Testis (tissue), 3 donors: ENCODE results near the gene GNAI3. TPM values are rescaled to one million over a fixed set of nuclear protein-coding genes. Genes with fewer than 3 reads are reported as not detected.
A peak's percentile ranks its signal among the peaks of the same experiment; 100 is the strongest.

ENCODE experiments used
- DNase-seq: peaks from one replicate; pipeline ENCODE4 v3.0.0-alpha.2; 2019
- H3K27ac ChIP-seq, 2 donors: fragments of 200-600 bp; sonication (generic); one replicate each; pipeline ENCODE4 v1.5.1; 2019
- H3K27me3 ChIP-seq: fragments of 200-600 bp; sonication (generic); one replicate; pipeline ENCODE4 v1.5.1; 2019
- H3K36me3 ChIP-seq: fragments of 200-600 bp; sonication (generic); one replicate; pipeline ENCODE4 v1.5.1; 2017; ENCODE audit warnings: low read depth; ENCODE audit errors: missing control alignments
- H3K4me1 ChIP-seq: fragments of 200-600 bp; sonication (generic); one replicate; pipeline ENCODE4 v1.5.1; 2019
- H3K4me3 ChIP-seq, 2 donors: fragments of 200-600 bp; sonication (generic); one replicate each; pipeline ENCODE4 v1.5.1; 2017 to 2019
- H3K9me3 ChIP-seq: fragments of 200-600 bp; sonication (generic); one replicate; pipeline ENCODE4 v1.5.1; 2017
- CTCF ChIP-seq, 3 experiments: fragments of 450-650 bp in 2 of 3; fragments of 200-600 bp in 1 of 3; sonication (generic) in 1 of 3; IDR thresholded peaks; one replicate each; pipeline ENCODE4 v1.5.1; 2016 to 2019; ENCODE audit warnings: antibody characterized with exemption in 3 of 3, mild to moderate bottlenecking in 2 of 3, moderate library complexity in 1 of 3
- POLR2A ChIP-seq: fragments of 450-650 bp; IDR thresholded peaks from one replicate; pipeline ENCODE4 v1.6.1; 2017; ENCODE audit warnings: antibody characterized with exemption, mild to moderate bottlenecking, moderate library complexity
- WGBS, 2 donors: methylation state at CpG; one replicate each; pipeline ENCODE4 v1.1.5; 2018; 5-methylcytosine and 5-hydroxymethylcytosine counted together
- intact Hi-C: fragments of 100-400 bp; cut with DNase I; formaldehyde crosslinking; loops from one replicate; pipeline ENCODE4 v1.15.1; 2023; ENCODE audit warnings: low total_unique reads
- polyA plus RNA-seq: library from polyadenylated mRNA; stranded (reverse); fragments of 350-450 nt; fragmentation: Illumina TruSeq; extraction: RNeasy Lipid Tissue Mini Kit (QIAGEN cat#74804); gene quantifications from one replicate; pipeline ENCODE4 v1.2.3, GENCODE V29; 2014; ENCODE audit warnings: low read depth, low replicate concordance; ENCODE audit not compliant: insufficient read depth
- total RNA-seq, 2 donors: library from RNA; depleted of rRNA; stranded (reverse); fragments of >200 nt; gene quantifications; one replicate each; pipeline ENCODE4 v1.2.3, GENCODE V29; 2016

Gene GNAI3
- total and polyA plus RNA-seq, 3 donors from 2014 or later, result 5.7 to 5.9 (median 5.8) TPM

- H3K27ac ChIP-seq, result peak overlapping the region; percentile 46 to 63
- no peaks in the 10 kb centered on the region for H3K36me3 ChIP-seq
- H3K27me3 ChIP-seq, result no peaks in the 10 kb centered on the region
- H3K4me3 ChIP-seq, result peak overlapping the region in 1 of 2 donors; percentile 24
- DNase-seq, result peak; percentile 64
- H3K4me1 ChIP-seq, result peaks cover 10% of the 10 kb centered on the region
- TF ChIP-seq CTCF (IDR thresholded peaks at IDR 0.05) (peak; percentile 49 to 72 (median 50)), POLR2A (no peak)
- H3K9me3 ChIP-seq, result no peaks in the 10 kb centered on the region
- WGBS, 2 donors, result 24 to 35% methylated on average over 4 of the region's 4 CpGs
- intact Hi-C loops, result no loop called here
These were observed 101.1 kb downstream of the GNAI3 start for GRCh38 chr1:109649491-109649914.

GRCh38 chr1:109650609-109651008 is 102.2 kb downstream of the GNAI3 start:
- DNase-seq, result no peak
- Histone ChIP-seq H3K4me1 (peaks cover 18% of the 10 kb centered on the region), H3K27me3 (no peaks in the 10 kb centered on the region), H3K36me3 (no peaks in the 10 kb centered on the region), H3K9me3 (no peaks in the 10 kb centered on the region), H3K27ac (no peak overlapping the region), H3K4me3 (no peak overlapping the region)
- TF ChIP-seq POLR2A (no peak), CTCF (IDR thresholded peaks at IDR 0.05) (no peak)
- intact Hi-C loops, result no loop called here
- WGBS, 2 donors, result 87 to 92% methylated on average over 3 of the region's 3 CpGs

GRCh38 chr1:109652402-109652801 is 104.0 kb downstream of the GNAI3 start:
- WGBS, 2 donors, result 74 to 82% methylated on average over 2 of the region's 2 CpGs
- Histone ChIP-seq H3K4me1 (peaks cover 22% of the 10 kb centered on the region), H3K4me3 (no peak overlapping the region), H3K27ac (no peak overlapping the region), H3K36me3 (no peaks in the 10 kb centered on the region), H3K27me3 (no peaks in the 10 kb centered on the region), H3K9me3 (no peaks in the 10 kb centered on the region)
- TF ChIP-seq POLR2A, result no peak
- no peak for TF ChIP-seq CTCF (IDR thresholded peaks at IDR 0.05)
- intact Hi-C loops, result no loop called here
- no peak for DNase-seq

GRCh38 chr1:109653306-109653705 is 104.9 kb downstream of the GNAI3 start:
- Histone ChIP-seq H3K27me3 (no peaks in the 10 kb centered on the region), H3K4me3 (no peak overlapping the region), H3K27ac (peak overlapping the region in 1 of 2 donors; percentile 44), H3K36me3 (no peaks in the 10 kb centered on the region), H3K9me3 (no peaks in the 10 kb centered on the region), H3K4me1 (peaks cover 28% of the 10 kb centered on the region)
- TF ChIP-seq POLR2A (no peak), CTCF (IDR thresholded peaks at IDR 0.05) (no peak)
- no peak for DNase-seq
- intact Hi-C loops, result no loop called here
- WGBS, 2 donors, result 42 to 46% methylated on average over 2 of the region's 2 CpGs

- WGBS, 2 donors, result 61 to 79% methylated on average over 12 of the region's 12 CpGs
- DNase-seq, result no peak
- Histone ChIP-seq H3K27me3 (no peaks in the 10 kb centered on the region), H3K36me3 (no peaks in the 10 kb centered on the region), H3K9me3 (no peaks in the 10 kb centered on the region), H3K4me3 (no peak overlapping the region), H3K4me1 (peaks cover 28% of the 10 kb centered on the region), H3K27ac (peak overlapping the region in 1 of 2 donors; percentile 93)
- intact Hi-C loops, result no loop called here
- TF ChIP-seq CTCF (IDR thresholded peaks at IDR 0.05) (no peak), POLR2A (no peak)
These were observed 106.1 kb downstream of the GNAI3 start for GRCh38 chr1:109654519-109654918.
